Liver (tissue), 9 donors: ENCODE results near the gene MAN1C1. TPM values are rescaled to one million over a fixed set of nuclear protein-coding genes. Genes with fewer than 3 reads are reported as not detected.

ENCODE experiments used
- DNase-seq: peaks from one replicate; pipeline ENCODE4 v3.0.0-alpha.2; 2017; ENCODE audit warnings: low spot score
- H3K27ac ChIP-seq, 2 donors: one replicate each; pipeline ENCODE4 v1.7.0; 2013; ENCODE audit warnings: inconsistent platforms in 2 of 2, low read length in 2 of 2, control low read depth in 1 of 2, low read depth in 1 of 2, mild to moderate bottlenecking in 1 of 2
- H3K27me3 ChIP-seq, 4 donors: one replicate each; pipeline versions ENCODE4 v1.6.1 to v1.7.0; 2013; ENCODE audit warnings: low read length in 3 of 4, inconsistent platforms in 1 of 4, mild to moderate bottlenecking in 1 of 4, moderate library complexity in 1 of 4; ENCODE audit not compliant: control insufficient read depth in 4 of 4, insufficient read depth in 4 of 4
- H3K36me3 ChIP-seq, 4 donors: one replicate each; pipeline versions ENCODE4 v1.6.1 to v1.7.0; 2013; ENCODE audit warnings: low read length in 3 of 4, mild to moderate bottlenecking in 3 of 4, low read depth in 1 of 4, moderate library complexity in 1 of 4; ENCODE audit not compliant: control insufficient read depth in 4 of 4, insufficient read depth in 3 of 4
- H3K4me1 ChIP-seq, 4 donors: one replicate each; pipeline versions ENCODE4 v1.6.1 to v1.7.0; 2013; ENCODE audit warnings: low read length in 3 of 4, mild to moderate bottlenecking in 3 of 4, moderate library complexity in 1 of 4; ENCODE audit not compliant: control insufficient read depth in 4 of 4, insufficient read depth in 4 of 4
- H3K4me3 ChIP-seq, 3 donors: one replicate each; pipeline versions ENCODE4 v1.6.1 to v1.7.0; 2013; ENCODE audit warnings: low read length in 3 of 3, control low read depth in 1 of 3, low read depth in 1 of 3, mild to moderate bottlenecking in 1 of 3
- H3K9ac ChIP-seq, 2 donors: one replicate each; pipeline ENCODE4 v1.7.0; 2013; ENCODE audit warnings: low read length in 2 of 2, mild to moderate bottlenecking in 2 of 2, moderate library complexity in 2 of 2, control low read depth in 1 of 2, low read depth in 1 of 2
- H3K9me3 ChIP-seq, 4 donors: one replicate each; pipeline versions ENCODE4 v1.6.1 to v1.7.0; 2013; ENCODE audit warnings: low read length in 3 of 4; ENCODE audit not compliant: control insufficient read depth in 4 of 4
- ATF3 ChIP-seq: IDR thresholded peaks from 2 replicates; pipeline ENCODE4 v1.6.1; 2016; ENCODE audit warnings: antibody characterized with exemption
- CTCF ChIP-seq: fragments of 150-350 bp; IDR thresholded peaks from 2 replicates; pipeline ENCODE4 v1.5.1; 2017; ENCODE audit warnings: improper control_type of control experiment, low read depth, low read length; ENCODE audit not compliant: missing input control
- EGR1 ChIP-seq, 2 donors: IDR thresholded peaks; 2 replicates each; pipeline ENCODE4 v1.6.1; 2016 to 2018; ENCODE audit warnings: antibody characterized with exemption in 2 of 2, low read depth in 2 of 2
- FOXA1 ChIP-seq: IDR thresholded peaks from 2 replicates; pipeline ENCODE4 v1.6.1; 2016; ENCODE audit warnings: antibody characterized with exemption
- FOXA2 ChIP-seq: IDR thresholded peaks from 2 replicates; pipeline ENCODE4 v1.6.1; 2016; ENCODE audit warnings: antibody characterized with exemption
- GABPA ChIP-seq, 2 donors: IDR thresholded peaks in 1 of 2; conservative IDR thresholded peaks in 1 of 2; 2 replicates each; pipeline ENCODE4 v1.6.1; 2016; ENCODE audit warnings: antibody characterized with exemption in 2 of 2, mild to moderate bottlenecking in 1 of 2, moderate library complexity in 1 of 2
- HNF4A ChIP-seq, 2 donors: conservative IDR thresholded peaks; 2 replicates each; pipeline ENCODE4 v1.6.1; 2016; ENCODE audit warnings: antibody characterized with exemption in 2 of 2, mild to moderate bottlenecking in 2 of 2
- HNF4G ChIP-seq: IDR thresholded peaks from 2 replicates; pipeline ENCODE4 v1.6.1; 2016; ENCODE audit warnings: antibody characterized with exemption
- JUND ChIP-seq, 2 donors: IDR thresholded peaks; 2 replicates each; pipeline ENCODE4 v1.6.1; 2016; ENCODE audit warnings: antibody characterized with exemption in 2 of 2
- MAX ChIP-seq: IDR thresholded peaks from 2 replicates; pipeline ENCODE4 v1.6.1; 2016; ENCODE audit warnings: antibody characterized with exemption
- NR2F2 ChIP-seq: IDR thresholded peaks from 2 replicates; pipeline ENCODE4 v1.6.1; 2016; ENCODE audit warnings: antibody characterized with exemption
- RAD21 ChIP-seq, 2 donors: IDR thresholded peaks; 2 replicates each; pipeline ENCODE4 v1.6.1; 2016; ENCODE audit warnings: antibody characterized with exemption in 2 of 2, mild to moderate bottlenecking in 2 of 2
- REST ChIP-seq: IDR thresholded peaks from 2 replicates; pipeline ENCODE4 v1.6.1; 2016; ENCODE audit warnings: antibody characterized with exemption, mild to moderate bottlenecking
- RXRA ChIP-seq, 2 donors: IDR thresholded peaks; 2 replicates each; pipeline ENCODE4 v1.6.1; 2017 to 2018; ENCODE audit warnings: antibody characterized with exemption in 2 of 2, mild to moderate bottlenecking in 1 of 2
- SP1 ChIP-seq: IDR thresholded peaks from 2 replicates; pipeline ENCODE4 v1.6.1; 2018; ENCODE audit warnings: antibody characterized with exemption, mild to moderate bottlenecking
- TAF1 ChIP-seq: conservative IDR thresholded peaks from 2 replicates; pipeline ENCODE4 v1.6.1; 2016; ENCODE audit warnings: antibody characterized with exemption, mild to moderate bottlenecking
- YY1 ChIP-seq: IDR thresholded peaks from 2 replicates; pipeline ENCODE4 v1.6.1; 2016; ENCODE audit warnings: antibody characterized with exemption, mild to moderate bottlenecking
- ZBTB33 ChIP-seq: IDR thresholded peaks from 2 replicates; pipeline ENCODE4 v1.6.1; 2016; ENCODE audit warnings: antibody characterized with exemption
- WGBS: extraction: QIAGEN DNeasy Blood & Tissue Kit; methylation state at CpG from one replicate; pipeline ENCODE4 v1.1.7; 2013; 5-methylcytosine and 5-hydroxymethylcytosine counted together
- polyA plus RNA-seq, 2 donors: library from polyadenylated mRNA; stranded (reverse) in 1 of 2; unstranded in 1 of 2; fragments of 200-250 nt in 1 of 2; fragments of >200 nt in 1 of 2; fragmentation: Nextera tagmentation in 1 of 2; extraction: Ambion mirVana in 1 of 2; gene quantifications; one replicate each; pipeline versions ENCODE4 v1.2.1 to v1.2.3, GENCODE V29; 2013 to 2015
- total RNA-seq, 2 donors: library from RNA; depleted of rRNA; stranded (reverse); fragments of >200 nt; gene quantifications; one replicate each; pipeline ENCODE4 v1.2.3, GENCODE V29; 2014
- donor health status: healthy.
- donor health status: healthy.
- donor health status: healthy.
- donor health status: healthy.
- donor health status: healthy.

The MAN1C1 gene
- total and polyA plus RNA-seq, 4 donors = 6.3 to 16.0 (median 8.1) TPM

- no peaks in the 10 kb centered on the region for H3K9me3 ChIP-seq
- H3K4me1 ChIP-seq = peaks cover 6 to 57% (median 49%) of the 10 kb centered on the region in 4 donors
- peak overlapping the region in 1 of 2 donors; percentile 13 for H3K27ac ChIP-seq
- H3K27me3 ChIP-seq = no peaks in the 10 kb centered on the region
- WGBS = 56% methylated on average over 6 of the region's 6 CpGs
- no peak for DNase-seq
- TF ChIP-seq HNF4G = no peak
- TF ChIP-seq TAF1 = no peak
- no peak for TF ChIP-seq FOXA1
- TF ChIP-seq REST = no peak
- TF ChIP-seq SP1 = peak; percentile 66
- TF ChIP-seq RAD21 (IDR thresholded peaks at IDR 0.05) = peak in 1 of 2 donors; percentile 37
- TF ChIP-seq MAX = no peak
- peak; percentile 61 to 76 for TF ChIP-seq HNF4A (conservative IDR thresholded peaks at IDR 0.05)
- no peak for TF ChIP-seq ATF3
- no peak for TF ChIP-seq GABPA (IDR thresholded peaks at IDR 0.05 in 1 of 2, conservative IDR thresholded peaks at IDR 0.05 in 1 of 2)
- no peak for TF ChIP-seq EGR1 (IDR thresholded peaks at IDR 0.05; ENCODE audit: low read depth in 2 of 2)
- no peak for TF ChIP-seq YY1
- TF ChIP-seq FOXA2 = no peak
- no peak for TF ChIP-seq ZBTB33
- TF ChIP-seq JUND (IDR thresholded peaks at IDR 0.05) = no peak
- TF ChIP-seq CTCF = no peak
- TF ChIP-seq RXRA (IDR thresholded peaks at IDR 0.05) = peak; percentile 87 to 95
- peak; percentile 57 for TF ChIP-seq NR2F2
- no peak overlapping the region for H3K4me3 ChIP-seq
- H3K36me3 ChIP-seq = peaks cover 0 to 3% (median 0%) of the 10 kb centered on the region in 4 donors
- no peak overlapping the region for H3K9ac ChIP-seq
Measured at GRCh38 chr1:25571522-25571970, 45.0 kb upstream of the MAN1C1 start.
